Endothelial cell of umbilical vein (primary cell): ENCODE measurements around the gene SYNPO2. TPM values are rescaled to one million over a fixed set of nuclear protein-coding genes. Genes with fewer than 3 reads are reported as not detected.
A peak's percentile ranks its signal among the peaks of the same experiment; 100 is the strongest.

Source experiments
- BruUV-seq: library from RNA; stranded (reverse); fragments of 400-500 nt; replicated peaks from 2 replicates; lab custom pipeline; 2021; lab: Mats Ljungman, UMichigan
- CTCF ChIA-PET: fragments of 300-600, 350-600 bp; sonication (Branson Sonifier 250); formaldehyde crosslinking; loops from one replicate; lab custom pipeline; 2021; ENCODE audit warnings: antibody characterized with exemption, inconsistent platforms; lab: Charles Lee
- POLR2A ChIA-PET: fragments of 300-600, 350-600 bp; sonication (Branson Sonifier 250); formaldehyde crosslinking; loops from one replicate; lab custom pipeline; 2021; ENCODE audit warnings: antibody characterized with exemption, inconsistent platforms; lab: Charles Lee
- DNase-seq: peaks from one replicate; pipeline ENCODE4 v3.0.0-alpha.2; 2011; ENCODE audit warnings: low read depth, low spot score
- FAIRE-seq: peaks from 2 replicates; lab custom pipeline; 2011; peaks lifted over from hg19 to GRCh38; lab: Jason Lieb, UNC
- H2AFZ ChIP-seq: 2 replicates; pipeline ENCODE4 v1.6.0; 2012; ENCODE audit warnings: low read depth, low read length, control low read depth, inconsistent platforms
- H3K27ac ChIP-seq: 2 replicates; pipeline ENCODE4 v1.5.1; 2011; ENCODE audit warnings: low read depth, mild to moderate bottlenecking, control low read depth, low read length, moderate library complexity; ENCODE audit not compliant: insufficient read depth
- H3K27me3 ChIP-seq, 2 experiments: 2 replicates each; pipeline versions ENCODE4 v1.6.0 to v1.6.1; 2011; ENCODE audit warnings: low read length in 2 of 2, mixed read lengths in 1 of 2; ENCODE audit not compliant: control insufficient read depth in 2 of 2, insufficient read depth in 2 of 2
- H3K36me3 ChIP-seq, 2 experiments: 2 replicates in 1 of 2; 3 replicates in 1 of 2; pipeline ENCODE4 v1.5.1; 2011; ENCODE audit warnings: low read length in 2 of 2, mild to moderate bottlenecking in 1 of 2, moderate library complexity in 1 of 2; ENCODE audit not compliant: control insufficient read depth in 2 of 2, insufficient read depth in 2 of 2; ENCODE audit errors: extremely low read depth in 1 of 2
- H3K4me1 ChIP-seq: 3 replicates; pipeline ENCODE4 v1.5.1; 2011; ENCODE audit warnings: mild to moderate bottlenecking, low read length; ENCODE audit not compliant: control insufficient read depth, insufficient read depth; ENCODE audit errors: extremely low read depth
- H3K4me2 ChIP-seq: 2 replicates; pipeline ENCODE4 v1.6.1; 2011; ENCODE audit warnings: low read length, control low read depth, mixed read lengths; ENCODE audit not compliant: insufficient read depth
- H3K4me3 ChIP-seq, 3 experiments: fragments of 200-600 bp in 1 of 3; sonication (generic), shearing (Covaris generic) in 1 of 3; replicated peaks in 1 of 3; 2 replicates each; pipeline ENCODE4 v1.5.1; 2011 to 2016; ENCODE audit warnings: control low read depth in 3 of 3, low read length in 3 of 3, mild to moderate bottlenecking in 2 of 3, inconsistent platforms in 1 of 3, low read depth in 1 of 3, moderate library complexity in 1 of 3; ENCODE audit not compliant: insufficient read depth in 1 of 3
- H3K79me2 ChIP-seq: 2 replicates; pipeline ENCODE4 v1.6.0; 2012; ENCODE audit warnings: low read length, inconsistent platforms; ENCODE audit not compliant: control insufficient read depth, insufficient read depth
- H3K9ac ChIP-seq: replicated peaks from 2 replicates; pipeline ENCODE3; 2011; ENCODE audit warnings: low read length, control low read depth; ENCODE audit not compliant: insufficient read depth; ENCODE audit errors: extremely low read depth
- H3K9me1 ChIP-seq: replicated peaks from 3 replicates; pipeline ENCODE4 v1.6.0; 2011; ENCODE audit warnings: mild to moderate bottlenecking, low read length; ENCODE audit not compliant: control insufficient read depth, insufficient read depth; ENCODE audit errors: extremely low read depth
- H3K9me3 ChIP-seq: replicated peaks from 2 replicates; pipeline ENCODE4 v1.5.1; 2012; ENCODE audit warnings: low read length, inconsistent platforms; ENCODE audit not compliant: control insufficient read depth, insufficient read depth
- H4K20me1 ChIP-seq: replicated peaks from 2 replicates; pipeline ENCODE3; 2011; ENCODE audit warnings: mild to moderate bottlenecking, low read length; ENCODE audit not compliant: control insufficient read depth, insufficient read depth; ENCODE audit errors: extremely low read depth
- EZH2 ChIP-seq: IDR thresholded peaks from 2 replicates; pipeline ENCODE4 v1.6.1; 2012; ENCODE audit warnings: borderline replicate concordance, low read depth, mild to moderate bottlenecking, moderate library complexity, low read length, inconsistent platforms; ENCODE audit not compliant: severe bottlenecking
- FOS ChIP-seq: IDR thresholded peaks from 2 replicates; pipeline ENCODE4 v1.6.1; 2011; ENCODE audit warnings: mild to moderate bottlenecking, low read length, moderate library complexity, borderline replicate concordance; ENCODE audit not compliant: insufficient read depth
- GATA2 ChIP-seq: IDR thresholded peaks from 2 replicates; pipeline ENCODE4 v1.7.0; 2011; ENCODE audit warnings: low read depth, mild to moderate bottlenecking, moderate library complexity, mixed read lengths, low read length; ENCODE audit not compliant: insufficient read length, insufficient read depth
- JUN ChIP-seq: IDR thresholded peaks from 2 replicates; pipeline ENCODE4 v1.6.1; 2011; ENCODE audit warnings: borderline replicate concordance, low read depth; ENCODE audit not compliant: insufficient read length, insufficient read depth
- MYC ChIP-seq: IDR thresholded peaks from one replicate; pipeline ENCODE4 v1.6.1; 2011; ENCODE audit warnings: mild to moderate bottlenecking, low read depth, low read length
- POLR2A ChIP-seq: IDR thresholded peaks from 2 replicates; pipeline ENCODE4 v1.6.1; 2012; ENCODE audit warnings: low read depth, mild to moderate bottlenecking, control low read depth, low read length
- POLR2AphosphoS5 ChIP-seq: IDR thresholded peaks from 2 replicates; pipeline ENCODE4 v1.6.1; 2012; ENCODE audit warnings: low read depth, mild to moderate bottlenecking, control low read depth, low read length, moderate library complexity; ENCODE audit not compliant: insufficient read depth
- dilution Hi-C: fragments of 300-500 bp; cut with MboI; formaldehyde crosslinking; loops from one replicate; pipeline ENCODE4 v1.15.0; 2019; ENCODE audit warnings: low sequenced_read_pairs; ENCODE audit not compliant: extremely low pct_ligation_motif_present
- intact Hi-C: fragments of 100-400 bp; cut with micrococcal nuclease; formaldehyde crosslinking; loops from one replicate; pipeline ENCODE4 v1.10.0; 2022
- polyA plus RNA-seq, 4 experiments: library from polyadenylated mRNA; depleted of rRNA in 3 of 4; stranded (reverse) in 3 of 4; unstranded in 1 of 4; fragments of >200 nt; gene quantifications; 2 replicates each; pipeline versions ENCODE4 v1.2.1 to v1.2.3, GENCODE V29; 2011 to 2012; ENCODE audit warnings: missing spikeins in 1 of 4
- total RNA-seq: library from RNA; stranded (reverse); gene quantifications from 2 replicates; pipeline ENCODE4 v1.2.3, GENCODE V29; 2021
- TF ChIP-seq, protein P1 (sequence below): IDR thresholded peaks from 2 replicates; pipeline ENCODE4 v1.6.1; 2011; ENCODE audit not compliant: insufficient read depth, insufficient read length
- TF ChIP-seq, protein P2 (sequence below), 2 donors: IDR thresholded peaks; 1 replicate in 1 of 2; 2 replicates in 1 of 2; pipeline ENCODE4 v1.5.1; 2011; ENCODE audit warnings: low read length in 2 of 2, mild to moderate bottlenecking in 2 of 2, moderate library complexity in 2 of 2, control low read depth in 1 of 2, inconsistent platforms in 1 of 2, low read depth in 1 of 2; ENCODE audit not compliant: insufficient read depth in 1 of 2; ENCODE audit errors: extremely low read depth in 1 of 2

SYNPO2 gene
- total and polyA plus RNA-seq, 2 donors (not counting 3 experiments of a cell fraction or from before 2014, with no cell fraction given) = 0.06 to 0.13 TPM

DNA sequence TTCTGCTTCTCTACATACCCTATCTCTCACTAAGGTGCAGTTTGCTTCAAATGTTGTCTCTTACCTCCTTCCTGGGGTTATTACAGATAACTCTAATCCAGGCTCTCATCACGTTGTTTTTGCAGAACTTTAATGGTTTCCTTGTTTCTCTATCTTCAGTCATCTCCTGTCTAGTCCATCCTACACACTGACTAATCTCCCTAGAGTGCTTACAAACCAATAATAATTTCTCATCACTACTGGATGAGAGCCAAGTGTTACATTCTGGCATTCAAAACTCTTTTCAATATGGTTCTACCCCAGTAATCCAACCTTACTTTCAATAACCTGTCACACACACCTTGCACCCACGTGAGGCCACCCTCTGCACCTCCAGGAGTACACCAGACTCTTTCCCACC, 86.1 kb downstream of the SYNPO2 start:
- POLR2A ChIA-PET = no interaction called here
- H3K27me3 ChIP-seq = no peaks in the 10 kb centered on the region
- no peaks in the 10 kb centered on the region for H3K79me2 ChIP-seq
- no peak overlapping the region for H3K4me2 ChIP-seq
- dilution Hi-C loops (no loop called here), intact Hi-C loops (no loop called here)
- FAIRE-seq (no peak), DNase-seq (no peak)
- H3K36me3 ChIP-seq = no peaks in the 10 kb centered on the region
- TF ChIP-seq FOS (peak; percentile 64), GATA2 (peak; percentile 68), POLR2A (no peak), JUN (no peak)
- TF ChIP-seq, protein P1, sequence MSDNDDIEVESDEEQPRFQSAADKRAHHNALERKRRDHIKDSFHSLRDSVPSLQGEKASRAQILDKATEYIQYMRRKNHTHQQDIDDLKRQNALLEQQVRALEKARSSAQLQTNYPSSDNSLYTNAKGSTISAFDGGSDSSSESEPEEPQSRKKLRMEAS = no peak
- H3K27ac ChIP-seq = no peak overlapping the region
- H4K20me1 ChIP-seq = no peaks in the 10 kb centered on the region
- no peaks in the 10 kb centered on the region for H3K9me3 ChIP-seq
- peaks cover 5% of the 10 kb centered on the region for H3K4me1 ChIP-seq
- no peak overlapping the region for H3K4me3 ChIP-seq
- H3K9me1 ChIP-seq = no peaks in the 10 kb centered on the region
- no peak overlapping the region for H2AFZ ChIP-seq
- no peak overlapping the region for H3K9ac ChIP-seq
- CTCF ChIA-PET = no interaction called here
- no TSS peak for BruUV-seq

GRCh38 chr4:118975449-118976192, 87.0 kb downstream of the SYNPO2 start:
- POLR2A ChIA-PET = no interaction called here
- Histone ChIP-seq H3K4me3 (no peak overlapping the region), H3K9me3 (no peaks in the 10 kb centered on the region), H3K9me1 (no peaks in the 10 kb centered on the region), H3K4me1 (peaks cover 5% of the 10 kb centered on the region), H3K4me2 (no peak overlapping the region), H2AFZ (no peak overlapping the region), H3K27ac (no peak overlapping the region), H3K9ac (no peak overlapping the region), H3K36me3 (no peaks in the 10 kb centered on the region), H3K27me3 (no peaks in the 10 kb centered on the region), H3K79me2 (no peaks in the 10 kb centered on the region), H4K20me1 (no peaks in the 10 kb centered on the region)
- intact Hi-C loops = no loop called here
- DNase-seq (no peak), FAIRE-seq (no peak)
- TF ChIP-seq, protein P2, sequence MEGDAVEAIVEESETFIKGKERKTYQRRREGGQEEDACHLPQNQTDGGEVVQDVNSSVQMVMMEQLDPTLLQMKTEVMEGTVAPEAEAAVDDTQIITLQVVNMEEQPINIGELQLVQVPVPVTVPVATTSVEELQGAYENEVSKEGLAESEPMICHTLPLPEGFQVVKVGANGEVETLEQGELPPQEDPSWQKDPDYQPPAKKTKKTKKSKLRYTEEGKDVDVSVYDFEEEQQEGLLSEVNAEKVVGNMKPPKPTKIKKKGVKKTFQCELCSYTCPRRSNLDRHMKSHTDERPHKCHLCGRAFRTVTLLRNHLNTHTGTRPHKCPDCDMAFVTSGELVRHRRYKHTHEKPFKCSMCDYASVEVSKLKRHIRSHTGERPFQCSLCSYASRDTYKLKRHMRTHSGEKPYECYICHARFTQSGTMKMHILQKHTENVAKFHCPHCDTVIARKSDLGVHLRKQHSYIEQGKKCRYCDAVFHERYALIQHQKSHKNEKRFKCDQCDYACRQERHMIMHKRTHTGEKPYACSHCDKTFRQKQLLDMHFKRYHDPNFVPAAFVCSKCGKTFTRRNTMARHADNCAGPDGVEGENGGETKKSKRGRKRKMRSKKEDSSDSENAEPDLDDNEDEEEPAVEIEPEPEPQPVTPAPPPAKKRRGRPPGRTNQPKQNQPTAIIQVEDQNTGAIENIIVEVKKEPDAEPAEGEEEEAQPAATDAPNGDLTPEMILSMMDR (IDR thresholded peaks at IDR 0.05; ENCODE audit: extremely low read depth in 1 of 2, insufficient read depth in 1 of 2, low read depth in 1 of 2, low read length in 2 of 2) = no peak
- TF ChIP-seq POLR2AphosphoS5 = no peak
- no peak for TF ChIP-seq FOS
- TF ChIP-seq, protein P1 = no peak
- no peak for TF ChIP-seq POLR2A
- TF ChIP-seq GATA2 = no peak
- no peak for TF ChIP-seq MYC
- no peak for TF ChIP-seq EZH2
- TF ChIP-seq JUN = no peak
- dilution Hi-C loops = no loop called here
- BruUV-seq = no TSS peak
- CTCF ChIA-PET = no interaction called here
